Measurements from ENCODE around the gene KIFAP3.

Gene KIFAP3

DNA sequence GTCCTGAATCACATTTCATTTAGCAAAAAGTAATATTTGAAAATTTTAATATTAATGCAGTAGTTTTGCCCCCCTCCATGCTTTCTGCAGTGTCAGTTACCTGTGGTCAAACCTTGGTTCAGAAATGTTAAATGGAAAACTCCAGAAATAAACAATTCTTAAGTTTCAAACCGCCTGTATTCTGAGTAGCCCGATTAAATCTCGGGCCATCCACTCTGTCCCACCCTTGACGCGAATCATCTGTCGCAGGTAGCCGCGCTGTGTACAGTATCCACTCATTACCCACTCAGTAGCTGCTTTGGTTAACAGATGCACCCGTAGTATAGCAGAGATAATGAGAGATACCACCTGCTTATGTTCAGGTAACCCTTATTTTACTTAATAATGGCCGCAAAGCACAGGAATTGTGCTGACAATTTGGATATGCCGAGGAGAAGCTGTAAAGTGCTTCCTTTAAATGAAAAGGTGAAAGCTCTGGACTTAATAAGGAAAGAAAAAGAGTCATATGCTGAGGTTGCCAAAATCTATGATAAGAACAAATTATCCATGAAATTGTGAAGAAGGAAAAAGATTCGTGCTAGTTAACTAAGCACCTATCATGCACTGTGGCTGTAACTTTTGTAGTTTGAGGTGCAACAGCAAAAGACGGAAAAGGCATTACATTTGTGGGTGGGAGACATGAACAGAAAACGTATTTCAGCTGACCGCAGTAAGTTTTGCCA, 179.9 kb downstream of the KIFAP3 start:
- no peaks in the 10 kb centered on the region for H3K36me3 Mint-ChIP-seq (ENCODE audit: low read depth)
- peak overlapping the region; percentile 100 for H3K27ac Mint-ChIP-seq
- TF ChIP-seq, protein P1, sequence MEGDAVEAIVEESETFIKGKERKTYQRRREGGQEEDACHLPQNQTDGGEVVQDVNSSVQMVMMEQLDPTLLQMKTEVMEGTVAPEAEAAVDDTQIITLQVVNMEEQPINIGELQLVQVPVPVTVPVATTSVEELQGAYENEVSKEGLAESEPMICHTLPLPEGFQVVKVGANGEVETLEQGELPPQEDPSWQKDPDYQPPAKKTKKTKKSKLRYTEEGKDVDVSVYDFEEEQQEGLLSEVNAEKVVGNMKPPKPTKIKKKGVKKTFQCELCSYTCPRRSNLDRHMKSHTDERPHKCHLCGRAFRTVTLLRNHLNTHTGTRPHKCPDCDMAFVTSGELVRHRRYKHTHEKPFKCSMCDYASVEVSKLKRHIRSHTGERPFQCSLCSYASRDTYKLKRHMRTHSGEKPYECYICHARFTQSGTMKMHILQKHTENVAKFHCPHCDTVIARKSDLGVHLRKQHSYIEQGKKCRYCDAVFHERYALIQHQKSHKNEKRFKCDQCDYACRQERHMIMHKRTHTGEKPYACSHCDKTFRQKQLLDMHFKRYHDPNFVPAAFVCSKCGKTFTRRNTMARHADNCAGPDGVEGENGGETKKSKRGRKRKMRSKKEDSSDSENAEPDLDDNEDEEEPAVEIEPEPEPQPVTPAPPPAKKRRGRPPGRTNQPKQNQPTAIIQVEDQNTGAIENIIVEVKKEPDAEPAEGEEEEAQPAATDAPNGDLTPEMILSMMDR (IDR thresholded peaks at IDR 0.05) = no peak
- peak overlapping the region; percentile 97 for H3K4me3 Mint-ChIP-seq
- peaks cover 37% of the 10 kb centered on the region for H3K4me1 Mint-ChIP-seq
- no peak for DNase-seq
- no peaks in the 10 kb centered on the region for H3K9me3 Mint-ChIP-seq
- H3K27me3 Mint-ChIP-seq (ENCODE audit: low read depth, poor library complexity) = peaks cover 10% of the 10 kb centered on the region

DNA sequence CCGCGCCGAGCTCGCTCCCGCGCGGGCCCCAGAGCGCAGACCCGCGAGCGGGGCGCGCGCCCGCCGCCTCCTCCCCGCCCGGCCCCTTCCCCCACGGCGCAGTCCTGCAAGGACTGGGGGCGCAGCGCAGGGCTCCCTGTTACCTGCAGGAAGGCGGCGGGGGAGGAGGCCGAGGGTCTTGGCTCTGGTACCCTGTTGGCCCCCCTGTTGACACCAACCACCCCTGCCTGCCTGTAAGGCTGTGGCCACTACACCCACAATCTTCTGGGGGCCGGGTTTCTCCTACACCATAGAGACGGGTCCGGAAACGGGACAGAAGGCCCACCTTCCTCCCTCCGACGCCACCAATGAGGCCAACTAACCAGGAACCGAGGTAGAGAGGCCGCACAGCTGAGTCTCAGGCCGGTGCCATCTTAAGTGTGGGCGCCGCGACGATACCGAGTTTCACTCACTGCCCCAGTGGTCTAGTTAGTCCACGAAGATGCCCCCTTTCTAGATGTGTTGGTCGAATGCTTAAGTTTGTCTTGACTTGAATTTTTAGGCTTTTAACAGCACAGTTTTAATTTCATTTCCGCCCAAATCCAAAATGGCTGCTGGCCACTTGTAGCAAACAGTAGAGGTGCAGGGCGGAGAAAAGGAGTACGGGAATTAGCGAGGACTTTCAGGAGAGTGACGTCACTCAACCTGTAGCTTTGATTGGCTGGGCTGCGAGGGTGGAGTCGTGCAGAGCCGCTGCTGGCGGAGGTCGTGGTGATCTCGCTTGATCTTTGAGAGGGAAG, 180.7 kb downstream of the KIFAP3 start, which contains the start of gene SCYL3:
Gene SCYL3 (minus strand): TSS at position 252 of the 779 bp plus-strand sequence. CDS start 5,056 bp downstream, outside the sequence.
- Mint-ChIP-seq H3K36me3 (ENCODE audit: low read depth) (no peaks in the 10 kb centered on the region), H3K4me1 (peaks cover 37% of the 10 kb centered on the region), H3K27me3 (ENCODE audit: low read depth, poor library complexity) (peaks cover 10% of the 10 kb centered on the region), H3K4me3 (peak within 1 kb of the TSS; percentile 97), H3K27ac (peak within 1 kb of the TSS; percentile 100), H3K9me3 (no peaks in the 10 kb centered on the region)
- TF ChIP-seq, protein P1 (IDR thresholded peaks at IDR 0.05) = no peak
- DNase-seq = peak; percentile 86

DNA sequence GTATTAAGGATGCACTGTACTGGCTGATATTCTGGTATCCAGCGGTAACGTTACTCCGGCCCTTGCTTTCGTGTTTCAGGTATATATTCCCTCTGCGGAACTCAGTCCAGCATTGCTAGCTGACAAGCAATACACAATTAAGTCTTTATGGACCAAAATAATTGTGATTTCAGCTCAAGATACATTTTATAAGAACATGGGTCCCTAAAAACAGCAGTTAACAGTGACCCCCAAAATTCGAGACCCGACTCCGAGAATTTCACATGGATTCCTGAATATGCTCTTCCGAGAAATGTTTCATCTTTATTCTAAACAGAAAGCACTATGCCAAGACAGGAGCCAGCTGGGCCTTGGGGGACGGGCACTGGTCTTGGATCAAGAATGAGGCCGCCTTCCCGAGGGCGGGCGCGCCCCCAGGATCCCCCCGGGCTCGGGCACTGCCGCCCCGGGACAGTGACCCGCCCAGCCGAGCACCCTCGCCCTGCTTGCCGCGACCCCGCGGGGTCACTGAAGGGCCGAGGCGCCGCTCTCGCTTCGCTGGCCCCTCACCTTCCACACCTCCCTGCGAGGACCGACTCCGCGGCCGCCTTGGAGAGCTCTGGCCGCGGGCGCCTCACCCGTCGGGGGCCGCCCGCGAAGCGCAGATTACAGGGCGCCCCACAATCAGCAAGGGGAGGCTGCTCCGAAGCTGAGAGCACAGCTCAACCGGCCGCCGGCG, 181.4 kb downstream of the KIFAP3 start:
- Mint-ChIP-seq H3K4me3 (peak overlapping the region; percentile 91), H3K27ac (no peak overlapping the region), H3K9me3 (no peaks in the 10 kb centered on the region), H3K27me3 (ENCODE audit: low read depth, poor library complexity) (peaks cover 10% of the 10 kb centered on the region), H3K36me3 (ENCODE audit: low read depth) (peaks cover 2% of the 10 kb centered on the region), H3K4me1 (peaks cover 37% of the 10 kb centered on the region)
- DNase-seq = no peak
- TF ChIP-seq, protein P1 (IDR thresholded peaks at IDR 0.05) = no peak

DNA sequence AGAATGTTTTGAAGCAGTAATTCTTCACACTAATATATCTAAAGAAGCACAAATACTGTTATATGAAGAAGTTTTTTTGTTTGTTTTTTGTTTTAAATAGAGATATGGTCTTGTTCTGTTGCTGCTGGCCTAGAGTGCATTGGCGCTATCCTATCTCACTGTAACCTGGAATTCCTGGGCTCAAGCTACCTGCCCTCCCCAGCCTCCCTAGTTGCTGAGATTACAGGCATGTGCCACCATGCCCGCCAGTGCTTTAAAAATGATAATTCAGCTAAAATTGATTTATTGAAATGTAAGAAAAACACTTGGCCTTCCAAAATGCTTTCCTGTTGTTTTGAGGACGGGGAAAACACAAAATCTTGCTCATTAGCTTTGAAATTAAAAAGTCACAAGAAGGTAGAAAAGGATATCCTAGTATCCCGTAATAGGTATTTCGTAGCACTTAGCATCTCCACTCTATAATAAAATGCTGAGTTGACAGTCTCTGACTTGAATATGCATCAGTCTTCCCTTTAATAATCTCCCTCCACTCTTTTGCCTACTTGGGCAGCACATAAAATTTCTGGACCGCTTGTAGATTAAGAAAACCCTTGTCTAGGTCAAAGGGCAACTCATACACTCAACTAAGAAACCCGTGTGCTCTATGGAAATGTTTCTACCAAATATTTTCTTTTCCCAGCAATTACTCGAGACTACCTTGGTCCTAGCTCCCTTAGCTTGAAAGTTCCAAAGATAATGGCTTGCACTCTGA, 182.1 kb downstream of the KIFAP3 start:
- peak overlapping the region; percentile 91 for H3K4me3 Mint-ChIP-seq
- peaks cover 4% of the 10 kb centered on the region for H3K36me3 Mint-ChIP-seq (ENCODE audit: low read depth)
- DNase-seq = no peak
- TF ChIP-seq, protein P1 (IDR thresholded peaks at IDR 0.05) = no peak
- H3K27me3 Mint-ChIP-seq (ENCODE audit: low read depth, poor library complexity) = peaks cover 10% of the 10 kb centered on the region
- no peaks in the 10 kb centered on the region for H3K9me3 Mint-ChIP-seq
- peaks cover 37% of the 10 kb centered on the region for H3K4me1 Mint-ChIP-seq
- no peak overlapping the region for H3K27ac Mint-ChIP-seq

DNA sequence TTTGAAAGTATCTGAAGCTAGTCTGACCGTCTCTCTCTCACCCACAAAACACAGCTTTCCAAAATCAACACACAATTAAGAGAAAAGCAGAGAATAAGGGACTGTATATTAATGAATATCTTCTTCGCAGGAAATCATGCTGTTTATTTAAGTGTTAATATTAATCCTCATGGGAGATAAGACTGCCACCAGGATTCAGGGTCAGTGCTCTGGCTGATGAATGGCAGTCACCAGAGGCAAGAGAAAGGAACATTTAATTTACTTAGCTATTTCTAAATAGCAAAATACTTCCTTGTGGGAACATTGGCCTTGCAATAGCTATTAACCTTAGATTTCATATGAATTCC, 183.0 kb downstream of the KIFAP3 start:
- no peak for DNase-seq
- Mint-ChIP-seq H3K9me3 (no peaks in the 10 kb centered on the region), H3K4me3 (peak overlapping the region; percentile 91), H3K4me1 (peaks cover 37% of the 10 kb centered on the region), H3K27me3 (ENCODE audit: low read depth, poor library complexity) (peaks cover 6% of the 10 kb centered on the region), H3K36me3 (ENCODE audit: low read depth) (peaks cover 10% of the 10 kb centered on the region), H3K27ac (no peak overlapping the region)
- TF ChIP-seq, protein P1 (IDR thresholded peaks at IDR 0.05) = no peak

Data from nephron progenitor cell (in vitro differentiated cells).